HG03342 (cell line): Measurements from ENCODE around the gene PAXX.
"Not testable (repeated sequence)": the region's sequence is repeated elsewhere in the genome, so short reads cannot be mapped to it uniquely, and the experiment has no call there.

ENCODE experiments used
- ATAC-seq: cut with Tn5 transposase; IDR thresholded peaks from one replicate; pipeline ENCODE4 v1.9.1; 2021; ENCODE audit warnings: mild to moderate bottlenecking, moderate library complexity; ENCODE audit not compliant: unreplicated experiment

PAXX gene

DNA sequence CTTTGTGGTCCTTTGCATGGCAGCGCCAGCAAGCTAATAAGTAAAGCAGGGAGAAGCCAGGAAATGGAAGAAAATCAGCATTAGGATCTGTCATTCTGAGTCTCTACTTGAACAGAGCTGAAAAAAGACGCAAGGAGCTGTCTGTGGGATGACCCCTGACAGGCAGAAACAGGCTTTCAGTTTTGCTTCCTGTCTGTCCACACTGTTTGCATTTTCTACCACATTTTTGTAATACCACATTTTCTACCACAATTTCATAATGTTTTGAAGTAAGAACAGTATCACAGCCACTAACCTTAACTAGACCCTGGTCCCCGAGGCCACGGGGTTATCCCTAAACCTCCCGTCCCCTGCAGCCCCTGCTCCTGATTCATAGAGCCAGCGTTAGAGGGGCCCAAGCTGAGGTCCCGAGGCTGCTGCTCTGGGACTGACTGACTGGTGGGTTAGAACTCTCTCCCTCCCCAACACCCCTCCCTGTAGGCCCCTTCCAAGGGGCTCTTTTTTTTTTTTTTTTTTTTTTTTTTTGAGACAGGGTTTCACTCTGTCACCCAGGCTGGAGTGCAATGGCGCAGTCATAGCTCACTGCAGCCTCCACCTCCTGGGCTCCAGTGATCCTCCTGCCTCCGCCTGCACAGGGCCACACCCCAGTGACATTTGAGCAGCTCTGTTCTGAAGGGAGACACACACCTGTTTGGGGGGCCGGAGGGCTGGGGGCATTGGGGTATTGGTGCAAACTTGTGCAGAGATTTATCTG, 8.1 kb downstream of the PAXX start:
- peak; percentile 69 for ATAC-seq

- no peak for ATAC-seq
These were observed 9.8 kb downstream of the PAXX start for GRCh38 chr9:137001857-137002645.

DNA sequence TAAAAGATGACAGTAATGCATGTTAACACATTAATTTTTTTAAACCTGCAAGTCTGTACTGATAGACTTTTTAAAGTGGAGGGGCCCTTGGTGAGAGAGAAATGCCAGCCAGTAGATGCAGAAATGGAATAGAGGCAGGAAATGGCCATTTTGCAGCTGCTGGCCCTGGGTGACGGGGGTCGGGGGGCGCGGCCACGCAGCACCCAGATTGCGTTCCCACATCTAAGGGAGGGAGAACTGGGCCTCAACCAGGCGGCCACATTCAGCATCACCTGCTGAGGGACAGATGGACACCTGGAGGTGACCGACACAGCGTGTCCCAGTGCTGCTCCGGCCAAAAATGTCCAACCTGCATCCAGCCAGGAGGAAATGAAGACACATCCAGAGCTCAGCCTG, 10.4 kb downstream of the PAXX start:
- ATAC-seq: no peak

DNA sequence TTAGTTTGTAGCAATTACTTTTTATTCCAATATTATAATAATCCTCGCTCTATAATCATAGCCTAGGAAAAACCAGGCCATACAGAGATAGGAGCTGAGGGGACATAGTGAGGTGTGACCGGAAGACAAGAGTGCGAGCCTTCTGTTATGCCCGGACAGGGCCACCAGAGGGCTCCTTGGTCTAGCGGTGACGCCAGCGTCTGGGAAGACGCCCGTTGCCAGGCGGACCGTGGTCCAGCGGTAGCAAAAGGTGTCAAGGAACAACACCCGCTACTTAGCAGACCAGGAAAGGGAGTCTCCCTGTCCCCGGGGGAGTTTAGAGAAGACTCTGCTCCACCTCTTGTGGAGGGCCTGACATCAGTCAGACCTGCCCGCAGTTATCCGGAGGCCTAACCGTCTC, 12.1 kb downstream of the PAXX start:
- not testable (repeated sequence) for ATAC-seq

DNA sequence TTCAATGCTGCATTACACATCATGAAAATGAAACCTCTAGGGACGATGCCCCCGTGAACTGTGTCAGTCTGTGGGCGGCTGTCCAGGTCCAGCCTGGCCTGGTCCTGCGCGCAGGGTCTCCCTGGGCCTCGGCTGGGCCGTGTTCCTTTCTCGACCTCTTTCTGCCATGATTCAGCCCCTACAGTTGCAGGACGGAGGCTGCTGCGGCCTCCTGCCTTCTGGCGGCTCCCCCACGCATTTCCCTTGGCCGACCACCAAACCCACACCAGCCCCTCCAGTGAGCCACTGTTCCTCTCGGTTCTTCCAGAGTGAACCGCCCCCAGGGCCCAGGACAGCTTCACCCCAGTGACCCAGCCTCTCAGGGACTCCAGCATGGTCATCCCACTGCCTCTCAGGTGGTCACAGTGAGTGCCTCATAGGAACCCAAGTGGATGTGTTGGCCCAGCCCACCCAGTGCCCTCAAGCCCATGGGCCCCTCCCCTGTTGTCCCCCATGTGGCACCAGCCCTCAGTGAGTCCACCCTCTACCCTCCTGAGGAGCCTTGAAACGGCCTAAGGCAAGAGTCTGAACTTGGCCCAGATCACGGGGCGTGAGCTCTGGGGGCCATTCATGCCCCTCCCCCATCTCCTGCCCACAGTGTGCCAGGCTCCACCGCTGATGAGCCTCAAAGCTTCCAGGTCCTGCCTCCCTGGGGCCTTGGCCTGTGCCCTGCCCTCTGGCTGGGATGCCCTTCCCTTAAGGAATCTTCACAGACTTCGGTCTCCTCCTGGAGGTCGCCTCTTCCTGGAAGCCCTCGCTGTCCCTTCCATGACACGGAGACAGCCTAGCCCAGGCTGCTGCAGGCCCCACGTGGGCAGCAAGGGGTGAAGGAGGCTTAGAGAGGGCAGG, 14.1 kb downstream of the PAXX start:
- ATAC-seq: no peak

DNA sequence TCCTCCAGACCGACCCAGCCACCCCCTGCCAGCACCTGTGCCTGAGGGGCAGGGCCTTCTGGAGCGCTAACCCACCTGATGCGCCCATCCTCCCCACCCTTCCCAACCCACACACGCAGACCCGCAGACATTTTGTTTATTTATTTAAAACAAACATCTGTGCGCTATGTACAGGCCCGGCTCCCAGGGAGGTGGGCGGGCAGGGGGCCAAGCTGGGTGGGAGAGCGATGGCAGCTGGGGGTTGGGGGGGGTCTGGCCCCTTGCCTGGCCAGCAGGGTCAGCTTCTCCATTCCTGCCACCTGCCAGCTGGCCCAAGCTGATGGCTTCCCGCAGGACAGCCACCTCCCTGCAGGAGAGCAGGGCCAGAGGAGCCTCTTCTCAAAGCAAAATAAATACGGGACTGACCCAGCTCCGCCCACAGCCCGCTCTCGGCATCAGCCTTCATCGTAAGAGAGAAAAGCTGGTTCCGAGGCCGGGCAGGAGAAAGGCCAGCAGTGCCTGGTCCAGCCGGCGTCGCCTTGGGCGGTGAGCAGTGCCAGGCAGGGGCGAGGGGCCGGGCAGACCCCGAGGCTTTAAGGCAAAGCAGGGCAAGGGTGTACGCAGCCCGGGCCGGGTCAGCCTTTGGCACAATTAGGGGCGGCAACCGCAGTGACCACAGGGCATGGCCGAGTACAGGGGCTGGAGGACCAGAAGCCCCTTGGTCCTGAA, 15.0 kb downstream of the PAXX start:
- ATAC-seq: no peak

DNA sequence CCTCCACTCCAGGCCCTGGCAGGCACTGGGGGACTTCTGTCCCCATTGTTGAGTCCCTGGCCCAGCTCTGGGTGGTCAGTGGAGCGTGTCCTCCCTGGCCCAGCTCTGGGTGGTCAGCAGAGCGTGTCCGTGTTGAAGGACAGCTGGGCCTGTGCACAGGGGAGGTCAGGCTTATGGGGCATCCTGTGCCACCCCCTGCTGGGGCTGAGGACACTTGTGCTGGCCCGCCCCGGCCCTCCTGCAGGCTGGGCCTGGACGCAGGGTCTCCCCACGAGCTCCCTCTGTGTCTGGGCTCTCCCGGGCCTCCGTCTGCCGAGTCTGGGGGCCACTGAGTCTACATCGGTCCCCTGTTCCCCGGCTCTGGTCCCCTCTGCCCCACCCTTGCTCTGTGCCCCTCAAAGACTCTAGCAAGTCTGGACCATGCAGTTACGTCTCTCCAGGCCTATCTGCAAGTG, 15.6 kb downstream of the PAXX start:
- ATAC-seq: no peak

DNA sequence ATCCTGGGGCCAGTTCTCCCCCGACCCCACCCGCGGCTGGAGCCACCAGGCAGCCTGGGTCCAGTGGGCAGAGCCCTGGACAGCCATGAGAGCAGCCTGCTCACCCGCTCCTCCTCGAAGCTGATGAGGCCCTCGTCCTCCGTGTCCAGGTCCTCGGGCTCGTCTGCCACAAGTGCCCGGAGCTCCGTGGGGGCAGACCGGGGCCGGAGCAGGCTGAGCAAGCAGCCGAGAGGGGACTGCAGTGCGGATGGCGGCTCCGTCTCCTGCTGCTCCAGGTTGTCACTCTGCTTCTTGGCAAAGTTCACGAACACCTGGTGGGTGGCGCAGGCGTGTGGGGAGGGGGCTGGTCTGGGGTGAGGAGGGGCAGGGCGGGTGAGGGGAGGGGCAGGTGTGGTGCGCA, 16.1 kb downstream of the PAXX start:
- no peak for ATAC-seq

DNA sequence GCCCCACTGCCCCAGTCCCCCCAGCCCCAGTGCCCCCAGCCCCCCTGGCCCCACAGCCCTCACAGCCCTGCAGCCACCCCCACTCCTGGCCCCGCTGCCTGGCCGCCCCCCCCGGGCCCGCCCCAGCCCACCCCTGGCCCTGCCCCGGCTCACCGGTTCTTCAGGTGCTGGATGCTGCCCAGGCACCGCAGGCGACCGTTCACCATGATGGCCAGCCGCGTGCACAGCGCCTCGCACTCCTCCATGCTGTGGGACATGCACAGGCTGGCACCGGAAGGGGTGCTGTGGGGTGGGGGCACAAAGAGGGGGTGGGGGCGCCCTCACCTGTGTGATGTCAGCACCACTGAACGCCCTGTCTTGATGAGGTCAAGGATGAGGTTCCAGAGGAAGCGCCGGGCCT, 17.0 kb downstream of the PAXX start:
- ATAC-seq: no peak

DNA sequence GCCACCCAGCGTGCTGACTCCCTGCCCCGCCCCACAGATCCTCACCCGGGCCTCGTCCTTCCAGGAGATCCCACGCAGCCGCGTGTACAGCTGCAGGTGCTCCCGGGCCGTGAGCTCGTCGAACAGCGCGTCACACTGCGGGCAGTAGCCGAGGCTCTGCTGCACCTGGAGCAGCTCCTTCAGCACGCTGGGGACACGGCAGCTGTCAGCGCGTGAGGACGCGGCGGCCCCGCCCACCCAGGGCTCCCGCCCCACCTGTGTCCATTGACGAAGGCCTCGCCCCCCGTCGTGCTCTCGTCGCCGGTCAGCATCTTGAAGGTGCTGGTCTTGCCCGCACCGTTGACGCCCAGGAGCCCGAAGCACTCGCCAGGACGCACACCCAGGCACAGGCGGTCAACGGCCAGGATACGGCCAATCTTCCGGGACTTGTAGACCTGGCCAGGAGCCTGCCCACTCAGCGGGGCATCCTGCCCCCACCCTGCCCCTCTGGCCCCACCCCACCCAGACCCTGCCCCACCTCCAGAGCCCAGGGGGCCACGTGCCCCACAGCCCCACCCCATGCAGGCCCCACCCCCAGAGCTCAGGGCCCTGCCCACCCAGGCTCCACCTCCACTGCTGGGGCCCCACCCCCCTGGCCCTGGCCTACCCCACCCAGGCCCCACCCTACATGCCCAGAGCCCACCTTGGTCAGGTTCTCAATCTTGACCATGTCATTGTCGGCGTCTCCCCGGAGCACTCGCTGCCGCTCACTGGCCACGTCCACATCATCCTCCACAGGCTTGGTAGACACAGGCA, 17.9 kb downstream of the PAXX start:
- no peak for ATAC-seq

- no peak for ATAC-seq
These were observed 18.9 kb downstream of the PAXX start for GRCh38 chr9:137011156-137011555.

DNA sequence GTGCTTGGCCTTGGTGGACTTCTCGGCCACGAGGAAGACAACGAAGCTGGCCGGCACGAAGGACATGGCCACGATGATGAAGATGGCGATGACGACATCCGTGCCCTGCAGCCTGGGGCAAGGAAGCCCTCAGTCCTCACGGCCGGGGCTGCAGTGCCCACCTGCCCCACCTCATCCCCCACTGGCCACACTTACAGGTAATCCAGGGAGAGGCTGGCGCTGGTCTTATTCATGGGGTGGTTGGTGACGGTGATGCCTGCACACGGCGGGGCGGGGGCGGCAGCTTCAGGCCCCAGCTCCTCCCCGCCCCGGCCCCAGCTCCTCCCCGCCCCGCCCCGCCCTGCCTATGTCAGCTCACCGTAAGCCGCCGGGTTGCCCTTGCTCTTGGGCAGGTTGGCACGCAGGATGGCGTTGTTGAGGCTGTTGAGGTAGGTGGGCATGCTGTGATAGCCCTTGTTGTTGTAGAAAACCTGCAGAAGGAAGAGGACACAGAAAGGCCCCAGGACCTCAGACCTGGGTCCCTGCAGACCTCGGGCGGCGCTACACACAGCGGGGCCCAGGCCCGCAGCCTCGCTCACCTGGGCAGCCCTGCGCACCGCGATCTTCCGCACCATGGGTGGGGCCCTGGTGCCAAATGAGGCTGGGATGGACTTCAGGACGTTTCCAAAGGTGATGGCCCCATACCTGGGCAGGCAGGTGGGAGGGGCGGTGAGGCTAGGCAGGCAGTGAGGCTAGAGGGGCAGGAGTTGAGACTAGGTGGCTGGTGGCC, 19.9 kb downstream of the PAXX start:
- no peak for ATAC-seq

DNA sequence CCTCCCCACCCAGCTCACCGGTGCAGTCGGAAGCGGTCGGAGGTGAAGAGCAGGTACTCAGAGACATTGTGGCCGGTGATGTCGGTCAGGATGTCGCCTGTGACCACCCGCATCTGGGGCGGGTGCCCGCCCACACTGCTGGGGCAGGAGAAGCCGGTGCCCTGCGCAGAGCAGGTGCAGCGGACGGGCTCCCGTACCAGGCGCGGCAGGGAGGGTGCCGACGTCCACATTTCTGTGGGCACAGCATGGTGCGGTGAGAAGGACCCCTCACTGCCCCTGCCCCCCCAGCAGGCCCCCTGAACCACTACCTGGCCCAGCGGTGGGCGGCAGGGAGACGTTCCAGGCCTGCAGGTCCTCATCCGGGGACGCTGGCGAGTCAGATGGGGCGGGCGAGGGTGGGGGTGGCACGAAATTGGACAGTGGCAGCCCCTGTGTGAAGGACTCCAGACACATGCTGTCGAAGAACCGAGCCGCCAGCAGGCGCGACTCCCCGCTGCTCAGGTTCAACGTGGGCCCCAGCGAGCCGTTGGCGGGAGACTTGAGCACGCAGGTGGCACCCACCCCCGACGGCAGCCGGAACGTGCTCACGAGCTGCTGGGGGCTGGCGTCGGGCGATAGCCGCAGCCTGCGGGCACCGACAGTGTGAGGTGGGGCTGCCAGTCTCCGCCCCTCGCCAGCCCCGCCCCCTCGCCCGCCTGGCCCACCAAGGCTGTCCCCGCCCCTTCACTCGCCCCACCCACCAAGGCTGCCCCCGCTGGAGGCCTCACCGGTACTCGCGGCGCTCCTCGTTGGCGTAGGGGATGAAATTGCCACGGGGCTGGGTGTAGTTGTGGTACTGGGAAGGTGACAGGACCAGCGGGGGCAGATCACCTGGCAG, 20.7 kb downstream of the PAXX start:
- no peak for ATAC-seq

DNA sequence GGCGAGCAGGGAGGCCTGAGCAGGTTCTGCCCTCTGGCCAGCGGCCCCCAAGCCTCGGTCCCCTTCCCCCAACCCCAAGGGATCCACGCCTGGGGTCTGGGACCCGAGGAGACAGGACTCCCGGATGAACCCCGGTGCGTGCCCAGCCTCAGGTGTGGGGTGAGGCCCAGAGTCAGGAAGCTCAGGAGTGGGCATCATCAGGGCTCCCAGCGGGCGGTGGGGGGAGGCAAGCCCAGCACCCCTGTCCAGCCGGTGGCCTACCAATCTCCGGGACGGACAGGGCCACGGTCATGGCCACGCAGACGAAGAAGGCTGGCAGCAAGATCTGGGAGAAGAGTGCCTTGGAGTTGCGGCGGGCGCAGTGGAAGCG, 21.3 kb downstream of the PAXX start:
- ATAC-seq: no peak

GRCh38 chr9:137014166-137014565, 21.9 kb downstream of the PAXX start:
- ATAC-seq: no peak

DNA sequence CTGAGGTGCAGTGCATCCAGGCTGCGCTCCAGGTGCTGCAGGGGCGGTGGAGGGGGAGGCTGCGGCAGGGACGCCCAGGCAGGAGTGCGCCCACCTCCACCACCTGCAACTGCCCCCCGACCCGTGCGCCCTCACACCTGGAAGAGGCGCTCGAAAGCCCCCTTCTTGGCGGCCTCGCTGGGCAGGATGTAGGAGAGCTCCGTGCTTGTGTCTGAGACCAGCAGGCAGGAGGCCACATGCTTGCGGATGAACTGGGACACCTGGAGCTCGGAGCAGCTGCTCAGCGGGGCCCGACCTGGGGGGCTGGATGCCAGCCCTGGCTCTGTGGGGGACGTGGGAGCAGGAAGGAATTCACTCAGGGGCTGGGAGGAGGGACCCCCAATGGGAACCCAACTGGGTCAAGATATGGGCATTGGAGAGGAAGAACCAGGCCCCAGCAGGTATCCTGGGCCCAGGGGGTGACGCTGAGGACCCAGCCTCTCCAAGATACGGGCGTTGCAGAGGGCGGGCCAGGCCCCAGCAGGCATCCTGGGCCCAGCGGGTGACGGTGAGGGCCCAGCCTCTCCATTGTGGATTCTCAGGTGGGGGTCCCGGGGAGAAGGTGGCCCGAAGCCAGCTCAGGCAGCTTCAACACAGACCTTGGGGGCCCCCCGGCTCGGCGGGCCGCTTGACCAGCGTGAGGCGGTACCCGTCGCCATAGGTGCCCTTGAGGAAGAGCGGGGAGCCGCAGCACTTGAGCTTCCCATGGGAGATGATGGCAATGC, 22.7 kb downstream of the PAXX start:
- no peak for ATAC-seq

DNA sequence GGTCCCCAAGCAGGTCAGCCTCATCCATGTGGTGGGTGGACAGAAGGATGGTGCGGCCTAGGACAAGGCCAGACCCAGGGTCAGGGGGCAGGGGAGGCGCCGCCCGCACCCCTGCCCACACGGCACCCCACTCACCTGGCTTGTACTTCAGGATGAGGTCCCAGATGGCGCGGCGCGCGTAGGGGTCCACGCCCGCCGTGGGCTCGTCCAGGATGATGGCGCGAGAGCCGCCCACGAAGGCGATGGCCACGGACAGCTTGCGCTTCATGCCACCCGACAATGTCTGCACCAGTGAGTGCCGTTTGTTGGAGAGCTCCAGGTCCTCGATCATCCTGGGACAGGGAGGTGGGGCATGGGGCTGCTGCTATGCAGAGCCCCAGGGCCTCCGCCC, 23.3 kb downstream of the PAXX start:
- ATAC-seq: no peak

DNA sequence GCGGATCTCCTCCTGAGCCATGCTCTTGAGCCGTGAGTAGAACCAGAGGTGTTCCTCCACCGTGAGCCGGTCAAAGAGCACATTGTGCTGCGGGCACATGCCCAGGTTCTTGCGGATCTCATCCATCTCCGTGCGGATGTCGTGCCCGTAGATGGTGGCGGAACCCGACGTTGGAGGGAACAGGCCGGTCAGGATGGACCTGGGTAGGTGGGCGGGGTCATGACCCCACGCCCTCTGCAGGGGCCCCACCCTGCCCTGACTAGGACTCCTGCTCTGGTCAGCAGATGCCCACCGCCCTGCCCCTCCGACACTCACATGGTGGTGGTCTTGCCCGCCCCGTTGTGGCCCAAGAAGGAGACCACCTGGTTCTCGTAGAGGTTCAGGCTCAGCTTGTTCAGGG, 23.8 kb downstream of the PAXX start:
- ATAC-seq: no peak
